Esophagus squamous epithelium (tissue), 4 donors: Measurements from ENCODE around the gene NEDD4L.

Experiments used
- CTCF ChIP-seq, 6 experiments: fragments of 450-650 bp in 4 of 6; fragments of 200-600 bp in 2 of 6; sonication (generic) in 2 of 6; IDR thresholded peaks; one replicate each; pipeline ENCODE4 v1.5.1; 2016 to 2019; ENCODE audit warnings: antibody characterized with exemption in 6 of 6, mild to moderate bottlenecking in 4 of 6, moderate library complexity in 4 of 6
- POLR2A ChIP-seq, 4 donors: fragments of 450-650 bp; IDR thresholded peaks; one replicate each; pipeline ENCODE4 v1.6.1; 2017; ENCODE audit warnings: antibody characterized with exemption in 4 of 4, mild to moderate bottlenecking in 4 of 4, moderate library complexity in 3 of 4

- no peak for TF ChIP-seq POLR2A (IDR thresholded peaks at IDR 0.05)
- no peak for TF ChIP-seq CTCF (IDR thresholded peaks at IDR 0.05)
Measured at GRCh38 chr18:58429442-58429841, 385.4 kb downstream of the NEDD4L start.
